ENCODE data around the gene PCDH18.
"Not testable (repeated sequence)": the region's sequence is repeated elsewhere in the genome, so short reads cannot be mapped to it uniquely, and the experiment has no call there.

PCDH18 gene
- long read RNA-seq, donor 1, full-length matches to known transcripts = 37 of 37 reads
- long read RNA-seq, donor 1, partial matches to known transcripts = 0 of 37 reads
- long read RNA-seq, donor 1, other reads (novel, unspliced or antisense) = 0 of 37 reads
- long read RNA-seq, donor 2, full-length matches to known transcripts = 32 of 32 reads
- long read RNA-seq, donor 2, partial matches to known transcripts = 0 of 32 reads
- long read RNA-seq, donor 2, other reads (novel, unspliced or antisense) = 0 of 32 reads
- long read RNA-seq, donor 3, full-length matches to known transcripts = 19 of 19 reads
- long read RNA-seq, donor 3, partial matches to known transcripts = 0 of 19 reads
- long read RNA-seq, donor 3, other reads (novel, unspliced or antisense) = 0 of 19 reads
- long read RNA-seq, donor 4, full-length matches to known transcripts = 43 of 43 reads
- long read RNA-seq, donor 4, partial matches to known transcripts = 0 of 43 reads
- long read RNA-seq, donor 4, other reads (novel, unspliced or antisense) = 0 of 43 reads
- long read RNA-seq, donor 5, full-length matches to known transcripts = 33 of 33 reads
- long read RNA-seq, donor 5, partial matches to known transcripts = 0 of 33 reads
- long read RNA-seq, donor 5, other reads (novel, unspliced or antisense) = 0 of 33 reads
- long read RNA-seq, donor 6, full-length matches to known transcripts = 39 of 46 reads
- long read RNA-seq, donor 6, partial matches to known transcripts = 7 of 46 reads
- long read RNA-seq, donor 6, other reads (novel, unspliced or antisense) = 0 of 46 reads
- long read RNA-seq, donor 7, full-length matches to known transcripts = 57 of 62 reads
- long read RNA-seq, donor 7, partial matches to known transcripts = 5 of 62 reads
- long read RNA-seq, donor 7, other reads (novel, unspliced or antisense) = 0 of 62 reads
- long read RNA-seq, donor 8, full-length matches to known transcripts = 32 of 73 reads
- long read RNA-seq, donor 8, partial matches to known transcripts = 41 of 73 reads
- long read RNA-seq, donor 8, other reads (novel, unspliced or antisense) = 0 of 73 reads

DNA sequence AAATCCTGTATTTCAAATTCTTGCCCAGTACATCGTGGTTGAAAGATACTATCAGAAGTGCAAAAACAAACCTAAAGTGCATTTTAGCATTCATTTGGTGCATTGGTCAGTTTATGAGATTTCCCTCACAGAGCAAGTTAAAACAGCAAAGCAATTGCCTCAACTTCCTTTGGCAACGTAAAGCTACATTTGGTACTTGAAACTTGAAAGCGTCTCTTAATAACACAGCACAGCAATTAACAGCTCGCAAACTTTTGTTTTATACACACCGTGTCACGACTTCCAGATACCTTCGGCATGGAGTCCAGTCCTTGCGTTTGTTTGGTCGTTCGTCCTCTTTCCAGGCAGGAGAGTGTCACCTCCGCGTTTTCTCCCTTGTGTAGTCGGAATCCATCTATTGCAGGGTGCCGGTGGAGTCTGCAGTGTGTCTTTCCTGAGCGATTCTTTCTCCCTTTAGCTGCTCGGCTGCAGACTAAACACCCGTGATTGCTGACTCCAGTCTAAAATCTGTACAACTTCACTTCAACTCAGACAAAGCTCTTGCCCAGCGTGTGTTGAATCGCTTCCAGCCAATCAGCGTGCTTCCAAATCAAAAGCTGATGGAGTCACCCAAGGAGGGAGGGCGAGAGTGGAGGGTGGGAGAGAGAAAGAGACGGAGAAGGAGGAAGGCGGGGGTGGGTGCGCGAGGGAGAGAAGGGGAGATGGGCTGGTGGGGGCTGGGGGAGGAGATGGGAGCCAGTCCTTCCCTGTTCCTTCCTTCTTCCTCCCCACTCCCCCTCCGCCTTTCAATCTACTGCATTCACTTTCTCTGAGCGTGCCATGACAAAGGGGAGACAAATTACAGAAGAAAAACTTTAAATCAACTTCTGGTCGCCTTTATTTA lies at the start of gene PCDH18:
Gene PCDH18 (minus strand): TSS at position 509 of the 883 bp plus-strand sequence. CDS start 406 bp downstream, at position 103.
- peak; percentile 79 for DNase-seq

DNA sequence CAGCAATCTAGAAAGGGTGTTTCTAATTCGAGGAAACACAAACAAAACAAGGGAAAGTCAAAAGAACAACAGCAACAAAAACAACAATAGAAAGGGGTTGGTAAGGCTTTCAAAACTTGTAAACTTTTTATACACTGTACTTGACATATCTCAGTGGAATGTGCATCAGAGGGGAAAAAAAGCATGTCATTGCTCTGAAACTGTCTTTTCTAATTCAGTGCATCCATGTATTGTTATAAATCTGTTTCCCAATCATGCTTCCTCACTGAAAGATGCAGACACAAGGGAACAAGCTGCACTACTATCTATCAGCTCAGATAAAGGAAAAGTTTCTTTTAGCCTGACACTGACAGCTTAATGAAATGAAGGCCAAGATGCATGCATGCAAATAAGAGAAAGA lies 44.2 kb upstream of the PCDH18 start:
- peak; percentile 10 for DNase-seq

- no peak for DNase-seq
Observed at GRCh38 chr4:137572647-137573046, 40.4 kb upstream of the PCDH18 start.

- no peak for DNase-seq
Observed at GRCh38 chr4:137572163-137572562, 39.9 kb upstream of the PCDH18 start.

- no peak for DNase-seq
Observed at GRCh38 chr4:137559801-137560200, 27.5 kb upstream of the PCDH18 start.

DNA sequence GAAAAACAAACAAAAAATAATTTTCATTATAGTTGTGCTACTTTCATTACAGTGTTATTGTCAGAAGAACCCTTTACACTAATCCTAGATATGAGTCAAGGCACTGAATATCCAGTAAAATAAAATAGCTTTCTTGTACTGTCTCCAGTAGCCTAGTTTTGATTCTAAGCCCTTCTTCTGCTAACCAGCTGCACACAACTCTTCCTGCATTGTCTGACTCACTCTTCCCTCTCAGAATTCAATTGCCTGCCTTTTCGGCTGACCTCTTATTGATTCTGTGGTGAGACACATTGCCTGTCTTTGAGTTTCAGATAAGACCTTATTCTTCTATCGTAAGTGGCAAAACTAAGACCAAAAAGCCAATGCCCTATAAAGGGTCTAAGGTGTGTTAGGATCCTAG lies 26.7 kb upstream of the PCDH18 start:
- no peak for DNase-seq

GRCh38 chr4:137545461-137545861 lies 13.2 kb upstream of the PCDH18 start:
- DNase-seq = no peak

DNA sequence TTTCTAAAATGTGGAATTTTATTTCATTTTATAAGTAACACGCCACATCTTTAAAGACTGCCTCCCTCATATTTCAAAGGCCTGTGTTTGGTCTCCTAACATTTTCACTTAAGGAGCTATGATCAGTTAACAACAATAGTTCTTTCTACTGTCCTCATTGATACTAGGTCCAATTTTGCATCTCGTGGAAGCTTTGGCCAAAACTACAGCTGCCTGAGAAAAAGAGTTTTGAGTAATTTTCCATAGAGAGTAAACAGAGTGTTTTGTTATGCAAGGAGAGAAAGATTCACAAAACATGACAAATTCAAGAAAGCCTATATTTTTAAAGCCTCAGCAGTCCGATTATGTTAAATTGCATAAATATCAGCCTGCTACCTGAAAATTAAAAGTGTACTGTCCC lies 11.4 kb upstream of the PCDH18 start:
- DNase-seq = no peak

- no peak for DNase-seq
Observed at GRCh38 chr4:137543198-137543597, 10.9 kb upstream of the PCDH18 start.

GRCh38 chr4:137541876-137542646 lies 9.8 kb upstream of the PCDH18 start:
- no peak for DNase-seq

- DNase-seq = no peak
Observed at GRCh38 chr4:137541181-137541580, 8.9 kb upstream of the PCDH18 start.

- DNase-seq = no peak
Observed at GRCh38 chr4:137540356-137540755, 8.1 kb upstream of the PCDH18 start.

GRCh38 chr4:137538526-137538925 lies 6.2 kb upstream of the PCDH18 start:
- no peak for DNase-seq

GRCh38 chr4:137537807-137538206 lies 5.5 kb upstream of the PCDH18 start:
- not testable (repeated sequence) for DNase-seq

DNA sequence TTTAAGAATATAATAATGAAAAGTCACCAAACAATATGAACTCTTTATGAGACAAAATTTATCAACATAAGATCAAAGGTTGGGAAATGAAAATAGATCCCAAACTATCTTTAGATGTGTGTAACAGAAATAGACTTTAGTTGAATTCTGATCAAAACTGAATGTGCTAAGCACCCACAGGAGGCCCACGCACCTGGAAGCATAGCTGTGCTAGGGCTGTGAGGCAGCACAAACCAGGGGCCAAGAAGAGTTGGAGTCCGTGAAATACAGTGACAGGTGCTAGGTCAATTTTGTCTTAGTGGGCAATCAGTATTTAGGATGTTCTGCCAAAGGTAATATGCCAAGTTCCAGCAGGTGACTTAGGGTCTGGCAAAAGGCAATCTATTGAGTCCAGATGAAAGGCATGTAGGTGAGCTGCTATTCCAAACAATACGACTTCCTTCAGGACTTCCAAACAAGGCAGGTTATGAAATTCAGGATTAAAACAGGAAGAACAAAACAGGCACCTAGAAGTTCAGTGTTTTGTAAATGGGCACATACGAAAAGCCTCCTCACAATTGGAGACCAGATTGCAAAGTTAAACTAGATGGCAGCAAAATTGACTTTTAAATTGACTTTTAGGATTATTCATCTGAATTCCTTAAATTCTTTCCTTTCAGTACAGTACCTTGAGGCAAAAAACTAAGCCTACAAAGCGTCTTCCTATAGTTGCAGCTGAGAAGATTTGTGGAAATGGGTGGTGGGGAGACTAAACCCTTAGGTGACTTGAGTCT lies 4.7 kb upstream of the PCDH18 start:
- no peak for DNase-seq

DNA sequence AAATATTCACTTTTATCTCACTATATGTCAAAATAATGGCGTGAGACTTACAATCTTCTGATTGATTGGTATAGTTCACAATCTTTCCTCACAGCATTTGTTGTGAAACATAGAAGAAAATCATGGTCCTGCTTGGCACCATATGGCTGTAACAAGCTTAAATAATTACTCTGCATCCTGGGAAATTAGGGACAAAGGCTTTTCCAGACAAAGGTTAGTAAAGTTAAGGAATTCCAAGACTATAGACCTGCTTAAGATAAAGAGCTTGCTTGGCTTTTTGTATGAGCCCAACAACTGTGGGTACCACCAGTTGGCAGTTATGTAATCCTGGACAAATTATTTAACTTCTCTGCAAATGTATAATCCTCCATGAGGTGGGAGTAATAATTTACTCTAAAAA lies 3.4 kb upstream of the PCDH18 start:
- no peak for DNase-seq

GRCh38 chr4:137534516-137534915 lies 2.2 kb upstream of the PCDH18 start:
- no peak for DNase-seq

DNA sequence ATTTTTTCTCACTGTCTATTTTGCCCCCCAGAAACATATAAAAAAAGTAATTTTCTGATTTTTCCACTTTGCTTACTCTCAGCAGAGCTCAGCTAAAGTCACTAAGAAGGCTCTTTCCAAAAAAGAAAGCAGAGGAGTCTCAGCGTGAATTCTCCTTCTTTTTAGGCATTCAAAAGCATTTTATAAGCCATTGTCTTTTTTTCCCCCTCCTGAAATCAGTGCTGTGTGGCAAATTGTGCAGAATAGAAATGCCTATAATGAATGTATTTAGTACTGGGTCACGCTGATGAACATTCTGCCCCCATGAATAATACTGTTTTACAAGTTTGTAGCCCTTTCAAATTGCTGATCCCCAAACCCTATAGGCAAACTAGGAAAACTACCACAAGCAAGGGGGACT lies 1.6 kb upstream of the PCDH18 start:
- DNase-seq = no peak

- no peak for DNase-seq
Observed at GRCh38 chr4:137532869-137533236, 559 bp upstream of the PCDH18 start.

Data from right kidney (tissue), 9 donors.